LNCAP (cell line): ENCODE results near the gene CPNE2.

Source experiments
- TF ChIP-seq, protein P1 (sequence below): fragments of 450-650 bp; IDR thresholded peaks from 2 replicates; pipeline ENCODE4 v1.5.1; 2017; ENCODE audit warnings: mild to moderate bottlenecking

Gene CPNE2

DNA sequence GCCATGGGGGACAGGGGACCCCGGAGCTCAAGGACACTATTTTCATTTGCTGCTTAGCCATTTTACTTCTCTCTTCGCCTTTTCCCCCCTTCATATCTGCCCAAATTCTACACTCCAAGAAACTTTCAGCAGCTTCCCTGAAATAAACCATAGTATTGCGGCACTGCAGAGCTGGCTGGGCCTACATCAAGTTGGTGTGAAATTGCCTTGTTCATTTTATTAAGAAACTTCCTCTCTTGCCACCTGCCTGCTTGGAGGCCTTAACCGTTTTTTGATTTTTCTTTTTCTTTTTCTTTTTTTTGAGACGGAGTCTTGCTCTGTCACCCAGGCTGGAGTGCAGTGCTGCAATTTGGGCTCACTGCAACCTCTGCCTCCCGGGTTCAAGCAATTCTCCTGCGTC, 7.4 kb upstream of the CPNE2 start:
- TF ChIP-seq, protein P1, sequence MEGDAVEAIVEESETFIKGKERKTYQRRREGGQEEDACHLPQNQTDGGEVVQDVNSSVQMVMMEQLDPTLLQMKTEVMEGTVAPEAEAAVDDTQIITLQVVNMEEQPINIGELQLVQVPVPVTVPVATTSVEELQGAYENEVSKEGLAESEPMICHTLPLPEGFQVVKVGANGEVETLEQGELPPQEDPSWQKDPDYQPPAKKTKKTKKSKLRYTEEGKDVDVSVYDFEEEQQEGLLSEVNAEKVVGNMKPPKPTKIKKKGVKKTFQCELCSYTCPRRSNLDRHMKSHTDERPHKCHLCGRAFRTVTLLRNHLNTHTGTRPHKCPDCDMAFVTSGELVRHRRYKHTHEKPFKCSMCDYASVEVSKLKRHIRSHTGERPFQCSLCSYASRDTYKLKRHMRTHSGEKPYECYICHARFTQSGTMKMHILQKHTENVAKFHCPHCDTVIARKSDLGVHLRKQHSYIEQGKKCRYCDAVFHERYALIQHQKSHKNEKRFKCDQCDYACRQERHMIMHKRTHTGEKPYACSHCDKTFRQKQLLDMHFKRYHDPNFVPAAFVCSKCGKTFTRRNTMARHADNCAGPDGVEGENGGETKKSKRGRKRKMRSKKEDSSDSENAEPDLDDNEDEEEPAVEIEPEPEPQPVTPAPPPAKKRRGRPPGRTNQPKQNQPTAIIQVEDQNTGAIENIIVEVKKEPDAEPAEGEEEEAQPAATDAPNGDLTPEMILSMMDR = no peak

DNA sequence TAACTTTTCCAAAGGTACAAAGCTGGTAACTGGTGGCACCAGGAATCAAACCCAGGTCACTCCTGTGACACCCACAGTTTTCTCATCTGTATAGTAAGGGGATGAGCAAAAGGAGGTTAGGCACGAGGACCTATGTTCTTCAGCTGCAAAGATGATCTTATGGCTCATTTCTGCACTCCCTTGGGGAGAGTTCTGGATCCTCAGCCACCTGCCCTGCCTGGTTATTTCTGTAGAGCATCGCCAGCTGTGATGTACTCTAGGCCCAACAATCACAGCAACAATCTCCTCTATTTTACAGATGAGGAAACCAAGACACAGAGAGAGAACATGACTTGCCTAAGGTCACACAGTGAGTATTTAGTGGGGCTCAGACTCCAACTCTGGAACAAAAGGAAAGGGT, 5.4 kb upstream of the CPNE2 start:
- TF ChIP-seq, protein P1 = no peak

DNA sequence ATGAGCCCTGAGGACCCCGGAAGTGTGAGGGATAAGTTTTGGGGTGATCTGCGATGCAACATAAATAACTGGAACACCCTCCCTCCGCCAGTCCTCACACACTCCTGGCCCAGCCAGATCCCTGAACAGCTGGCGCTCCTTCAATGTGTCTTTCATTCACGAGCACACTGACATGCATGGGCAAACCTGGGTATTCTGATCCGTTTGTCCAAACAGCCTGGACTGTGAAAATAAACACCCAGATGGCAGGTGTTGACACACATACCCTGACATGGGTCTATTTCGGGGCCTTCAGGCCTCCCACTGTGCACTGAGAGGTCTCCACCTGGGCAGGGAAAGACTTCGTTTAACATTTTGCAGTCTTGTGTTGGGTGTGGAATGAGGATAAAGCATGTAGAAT, 3.0 kb upstream of the CPNE2 start:
- TF ChIP-seq, protein P1 = no peak

DNA sequence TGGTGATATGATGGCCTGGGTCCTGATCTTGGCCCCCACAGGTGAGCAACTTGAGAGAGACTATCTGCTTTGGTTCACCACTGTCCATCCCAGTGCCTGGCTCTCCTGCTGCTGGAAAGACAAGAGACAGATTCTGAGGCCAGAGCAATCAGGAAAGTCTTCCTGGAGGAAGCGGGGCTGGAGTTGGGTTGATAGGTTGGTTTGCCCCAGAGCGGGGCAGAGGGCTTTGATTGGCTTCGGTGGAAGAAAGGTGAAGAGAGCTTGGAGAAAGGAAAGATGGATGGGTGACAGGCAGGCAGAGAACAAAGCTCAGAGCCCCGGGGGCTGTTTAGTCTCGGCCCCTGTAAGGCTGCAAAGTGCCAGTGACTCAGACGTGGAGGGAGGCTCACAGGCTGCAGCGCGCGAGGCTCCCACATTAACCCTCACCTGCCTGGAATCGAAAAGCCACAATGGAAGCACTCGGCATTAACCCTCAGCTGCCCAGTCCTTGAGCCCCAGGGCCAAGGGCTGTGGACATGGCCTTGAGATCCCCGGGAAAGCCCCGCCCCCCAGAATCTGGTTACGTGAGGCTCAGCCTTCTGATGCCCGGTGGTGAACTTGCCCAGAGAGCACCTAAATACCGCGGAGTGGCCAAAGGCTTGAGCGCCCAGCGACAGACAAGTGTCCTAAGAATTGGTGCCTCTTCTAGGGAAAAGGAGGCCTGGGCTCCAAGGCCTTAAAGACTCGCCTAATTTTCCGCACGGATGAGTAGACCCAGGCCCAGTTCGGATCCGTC, 996 bp upstream of the CPNE2 start:
- TF ChIP-seq, protein P1 = no peak

DNA sequence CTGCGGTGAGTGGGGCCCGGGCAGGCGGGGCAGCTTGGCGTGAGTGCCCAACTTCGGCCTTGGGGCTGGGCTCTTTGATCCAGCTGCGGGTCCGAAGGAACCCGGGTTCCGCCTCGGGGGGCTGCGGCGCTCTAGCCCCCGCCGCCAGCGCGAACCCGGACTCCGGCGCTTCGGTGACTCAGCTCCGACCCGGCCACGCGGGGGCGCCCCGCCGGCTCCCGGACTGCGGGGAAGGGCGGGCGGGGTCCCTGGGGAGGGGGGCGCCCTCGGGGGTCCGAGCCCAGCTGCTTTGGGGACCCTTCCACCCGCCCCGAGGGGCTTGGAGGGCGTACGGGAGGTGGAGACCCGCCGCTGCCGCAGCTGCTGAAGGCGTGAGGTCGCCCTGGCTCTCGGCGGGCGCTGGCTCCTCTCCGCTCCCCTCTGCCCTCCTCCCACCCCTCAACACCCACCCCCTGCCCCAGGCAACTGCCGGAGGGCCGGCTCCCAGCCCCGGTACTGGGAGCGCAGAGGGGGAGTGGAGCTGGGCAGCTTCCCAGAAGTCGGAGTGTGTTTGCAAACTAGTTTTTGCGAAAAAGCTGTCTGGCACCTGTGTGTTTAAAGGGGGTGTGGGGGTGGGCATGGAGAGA, 516 bp downstream of the CPNE2 start:
- TF ChIP-seq, protein P1 = peak; percentile 82

DNA sequence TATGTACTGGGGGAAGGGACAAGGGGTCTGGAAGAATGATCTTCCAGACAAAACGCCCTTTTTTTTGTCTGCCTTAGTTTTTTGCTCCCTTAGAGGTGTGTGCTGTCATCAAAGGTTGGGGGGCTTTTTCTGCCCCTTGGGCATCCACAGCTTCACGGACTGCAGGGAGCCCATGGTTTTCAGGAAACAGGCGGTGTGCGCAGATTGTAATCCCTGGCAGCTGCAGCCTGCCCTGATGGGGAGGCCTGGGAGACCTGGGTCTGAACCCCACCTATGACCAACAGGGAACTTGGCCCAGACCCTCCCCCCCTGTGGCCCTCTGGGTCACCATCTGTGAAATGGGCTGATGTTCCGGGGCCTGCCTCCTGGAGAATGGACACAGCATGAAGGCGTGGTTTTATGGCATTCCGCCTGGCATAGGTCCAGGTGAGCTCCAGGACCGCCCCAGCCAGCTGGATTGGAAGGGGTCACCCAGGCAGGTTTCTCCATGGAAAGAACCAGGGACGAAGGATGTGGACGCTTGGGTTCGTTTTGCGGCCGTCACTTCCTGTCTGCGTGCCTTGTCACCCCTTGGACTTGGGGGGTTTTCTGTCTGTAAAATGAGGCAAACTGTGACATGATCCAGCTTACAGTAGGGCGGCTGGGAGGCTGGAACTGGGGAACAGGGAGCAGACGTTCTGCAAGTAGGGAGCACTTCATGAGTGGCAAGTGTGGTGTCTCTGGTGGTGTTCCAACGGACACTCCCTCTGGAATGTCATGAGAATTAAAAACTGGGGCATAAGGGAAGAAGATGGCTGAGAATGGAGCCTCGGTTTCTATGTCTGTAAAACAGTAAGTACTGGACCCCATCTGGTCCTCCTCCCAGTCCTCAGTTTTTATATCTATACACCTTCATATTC, 1.5 kb downstream of the CPNE2 start:
- TF ChIP-seq, protein P1 = no peak

DNA sequence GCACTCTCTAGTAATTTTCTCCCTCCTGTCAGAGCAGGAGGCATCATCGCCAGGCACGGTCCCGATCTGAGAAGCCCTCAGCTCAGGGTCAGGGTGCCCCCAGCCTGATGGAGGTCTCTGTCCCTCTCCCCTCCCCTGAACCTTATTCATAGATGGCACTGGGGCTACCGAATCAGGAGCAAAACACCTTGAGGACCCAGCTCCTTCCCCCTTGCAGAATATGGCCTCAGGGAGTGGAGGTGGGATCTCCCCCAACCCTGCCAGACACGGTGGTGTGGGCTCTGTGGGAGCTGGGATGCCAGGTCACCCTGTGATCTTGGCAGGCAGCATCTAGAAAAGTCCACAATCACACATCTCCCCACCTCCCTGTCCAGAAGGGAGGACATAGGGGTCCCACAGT, 2.5 kb downstream of the CPNE2 start:
- TF ChIP-seq, protein P1 = no peak
